ENCODE data around the gene IL15RA. TPM values are rescaled to one million over a fixed set of nuclear protein-coding genes. Genes with fewer than 3 reads are reported as not detected.

Gene IL15RA
- total RNA-seq, 1 experiment from 2014 or later = 11.0 TPM

- ATAC-seq = no peak
- no TSS peak for BruUV-seq (replicated peaks)
Measured at GRCh38 chr10:5905854-5906507, 71.4 kb downstream of the IL15RA start.

GRCh38 chr10:5904227-5904626 is 73.1 kb downstream of the IL15RA start:
- DNase-seq (ENCODE audit: low read depth, low spot score) (no peak), ATAC-seq (no peak)
- POLR2A ChIA-PET = no interaction called here
- Histone ChIP-seq H3K4me1 (ENCODE audit: control insufficient read depth, insufficient read depth, low read length) (no peaks in the 10 kb centered on the region), H3K27ac (ENCODE audit: low read length) (no peak overlapping the region), H3K4me3 (ENCODE audit: low read depth in 2 of 2, low read length in 2 of 2) (no peak overlapping the region), H3K36me3 (ENCODE audit: control insufficient read depth, insufficient read depth, low read length) (no peaks in the 10 kb centered on the region), H3K27me3 (ENCODE audit: control insufficient read depth, insufficient read depth, low read length) (no peaks in the 10 kb centered on the region), H3K9me3 (ENCODE audit: control insufficient read depth, insufficient read depth, low read depth, low read length) (no peaks in the 10 kb centered on the region)
- no peak for TF ChIP-seq CTCF (IDR thresholded peaks at IDR 0.05)
- no peak for TF ChIP-seq TCF7L2 (IDR thresholded peaks at IDR 0.05; ENCODE audit: low read depth, low read length)
- no peak for TF ChIP-seq POLR2AphosphoS5 (IDR thresholded peaks at IDR 0.05; ENCODE audit: low read depth, low read length)
- TF ChIP-seq SIN3A (IDR thresholded peaks at IDR 0.05; ENCODE audit: borderline replicate concordance, insufficient read depth, low read depth, low read length) = no peak
- TF ChIP-seq, protein P1, sequence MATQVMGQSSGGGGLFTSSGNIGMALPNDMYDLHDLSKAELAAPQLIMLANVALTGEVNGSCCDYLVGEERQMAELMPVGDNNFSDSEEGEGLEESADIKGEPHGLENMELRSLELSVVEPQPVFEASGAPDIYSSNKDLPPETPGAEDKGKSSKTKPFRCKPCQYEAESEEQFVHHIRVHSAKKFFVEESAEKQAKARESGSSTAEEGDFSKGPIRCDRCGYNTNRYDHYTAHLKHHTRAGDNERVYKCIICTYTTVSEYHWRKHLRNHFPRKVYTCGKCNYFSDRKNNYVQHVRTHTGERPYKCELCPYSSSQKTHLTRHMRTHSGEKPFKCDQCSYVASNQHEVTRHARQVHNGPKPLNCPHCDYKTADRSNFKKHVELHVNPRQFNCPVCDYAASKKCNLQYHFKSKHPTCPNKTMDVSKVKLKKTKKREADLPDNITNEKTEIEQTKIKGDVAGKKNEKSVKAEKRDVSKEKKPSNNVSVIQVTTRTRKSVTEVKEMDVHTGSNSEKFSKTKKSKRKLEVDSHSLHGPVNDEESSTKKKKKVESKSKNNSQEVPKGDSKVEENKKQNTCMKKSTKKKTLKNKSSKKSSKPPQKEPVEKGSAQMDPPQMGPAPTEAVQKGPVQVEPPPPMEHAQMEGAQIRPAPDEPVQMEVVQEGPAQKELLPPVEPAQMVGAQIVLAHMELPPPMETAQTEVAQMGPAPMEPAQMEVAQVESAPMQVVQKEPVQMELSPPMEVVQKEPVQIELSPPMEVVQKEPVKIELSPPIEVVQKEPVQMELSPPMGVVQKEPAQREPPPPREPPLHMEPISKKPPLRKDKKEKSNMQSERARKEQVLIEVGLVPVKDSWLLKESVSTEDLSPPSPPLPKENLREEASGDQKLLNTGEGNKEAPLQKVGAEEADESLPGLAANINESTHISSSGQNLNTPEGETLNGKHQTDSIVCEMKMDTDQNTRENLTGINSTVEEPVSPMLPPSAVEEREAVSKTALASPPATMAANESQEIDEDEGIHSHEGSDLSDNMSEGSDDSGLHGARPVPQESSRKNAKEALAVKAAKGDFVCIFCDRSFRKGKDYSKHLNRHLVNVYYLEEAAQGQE (IDR thresholded peaks at IDR 0.05; ENCODE audit: insufficient read depth in 1 of 2, low read depth in 2 of 2, low read length in 1 of 2) = no peak
- in situ Hi-C loops (cut with HindIII; ENCODE audit: low pct_unique_long_range_greater_than_20kb, low sequenced_read_pairs) = no loop called here
- no TSS peak for BruUV-seq (replicated peaks)
- CTCF ChIA-PET = no interaction called here
- intact Hi-C loops (cut with micrococcal nuclease; ENCODE audit: unreplicated experiment) = no loop called here

More at GRCh38 chr10:5905854-5906507, 71.4 kb downstream of the IL15RA start:
- Histone ChIP-seq H3K27me3 (ENCODE audit: control insufficient read depth, insufficient read depth, low read length) (no peaks in the 10 kb centered on the region), H3K9me3 (ENCODE audit: control insufficient read depth, insufficient read depth, low read depth, low read length) (no peaks in the 10 kb centered on the region), H3K4me1 (ENCODE audit: control insufficient read depth, insufficient read depth, low read length) (no peaks in the 10 kb centered on the region), H3K36me3 (ENCODE audit: control insufficient read depth, insufficient read depth, low read length) (no peaks in the 10 kb centered on the region), H3K4me3 (ENCODE audit: low read depth in 2 of 2, low read length in 2 of 2) (no peak overlapping the region), H3K27ac (ENCODE audit: low read length) (no peak overlapping the region)
- no peak for TF ChIP-seq CTCF (IDR thresholded peaks at IDR 0.05)
- no peak for TF ChIP-seq SIN3A (IDR thresholded peaks at IDR 0.05; ENCODE audit: borderline replicate concordance, insufficient read depth, low read depth, low read length)
- TF ChIP-seq POLR2AphosphoS5 (IDR thresholded peaks at IDR 0.05; ENCODE audit: low read depth, low read length) = no peak
- TF ChIP-seq, protein P1 (IDR thresholded peaks at IDR 0.05; ENCODE audit: insufficient read depth in 1 of 2, low read depth in 2 of 2, low read length in 1 of 2) = no peak
- TF ChIP-seq TCF7L2 (IDR thresholded peaks at IDR 0.05; ENCODE audit: low read depth, low read length) = no peak
- no peak for DNase-seq (ENCODE audit: low read depth, low spot score)
- ChIA-PET POLR2A (no interaction called here), CTCF (no interaction called here)
- intact Hi-C loops (cut with micrococcal nuclease; ENCODE audit: unreplicated experiment) (no loop called here), in situ Hi-C loops (cut with HindIII; ENCODE audit: low pct_unique_long_range_greater_than_20kb, low sequenced_read_pairs) (no loop called here)
